Motor neuron (in vitro differentiated cells): ENCODE data around the gene TRIM14. TPM values are rescaled to one million over a fixed set of nuclear protein-coding genes. Genes with fewer than 3 reads are reported as not detected.
"Not testable (repeated sequence)": the region's sequence is repeated elsewhere in the genome, so short reads cannot be mapped to it uniquely, and the experiment has no call there.

ENCODE experiments used
- ATAC-seq, 8 experiments: fragments of 200-7000 bp; cut with Tn5 transposase; replicated peaks in 6 of 8; 2 replicates each; pipeline ENCODE4 v1.8.0; 2021; ENCODE audit warnings: mild to moderate bottlenecking in 8 of 8, moderate library complexity in 8 of 8
- H3K27ac ChIP-seq, 2 donors: fragments of 250-450 bp; sonication (Bioruptor Pico); 2 replicates each; pipeline ENCODE4 v1.9.0; 2021; ENCODE audit warnings: antibody characterized with exemption in 2 of 2, mild to moderate bottlenecking in 2 of 2, moderate library complexity in 1 of 2
- H3K4me1 ChIP-seq, 2 donors: fragments of 250-450 bp; sonication (Bioruptor Pico); replicated peaks in 1 of 2; 2 replicates each; pipeline ENCODE4 v1.6.1; 2021; ENCODE audit warnings: antibody characterized with exemption in 2 of 2, mild to moderate bottlenecking in 2 of 2, moderate library complexity in 1 of 2
- H3K4me3 ChIP-seq, 5 donors: fragments of 250-450 bp; sonication (Bioruptor Pico); 2 replicates each; pipeline ENCODE4 v1.9.0; 2021; ENCODE audit warnings: antibody characterized with exemption in 5 of 5, mild to moderate bottlenecking in 5 of 5, moderate library complexity in 4 of 5
- WGBS, 10 experiments: fragments of 450-650 bp; shearing (Covaris generic); methylation state at CpG; one replicate each; pipeline ENCODE4 v1.0.0; 2022; 5-methylcytosine and 5-hydroxymethylcytosine counted together
- in situ Hi-C, 9 experiments: fragments of 400-800 bp; cut with MboI; loops; one replicate each; pipeline ENCODE4 v1.15.0; 2021; ENCODE audit warnings: low sequenced_read_pairs in 9 of 9, low pct_unique_long_range_greater_than_20kb in 2 of 9; ENCODE audit not compliant: unreplicated experiment in 9 of 9
- total RNA-seq, 8 experiments: library from RNA; unstranded; fragments of 300-600 nt; gene quantifications; 2 replicates each; pipeline versions ENCODE4 v1.2.3 to v1.2.4, GENCODE V29; 2022

The TRIM14 gene
- total RNA-seq, 8 experiments from 2014 or later = 0.38 to 20.3 (median 1.3) TPM

DNA sequence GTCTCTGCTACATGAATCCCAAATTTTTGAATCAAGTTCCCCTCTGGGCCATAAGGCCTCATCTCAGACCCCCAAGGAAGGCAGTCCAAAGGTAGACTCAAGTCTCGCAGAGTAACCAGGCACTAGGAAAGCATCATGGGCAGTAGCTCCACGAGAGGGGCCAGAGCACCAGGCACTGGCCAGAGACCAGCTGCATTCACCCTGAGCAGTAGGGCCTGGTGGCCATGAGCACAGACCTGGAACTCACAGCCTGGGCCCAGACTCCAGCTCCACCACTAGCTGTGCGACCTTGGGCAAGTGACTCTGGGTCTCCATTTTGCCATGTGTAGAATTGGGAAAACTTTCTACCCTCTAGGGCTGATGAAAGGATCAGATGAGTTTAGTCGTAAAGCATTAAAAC, 34.0 kb downstream of the TRIM14 start:
- WGBS, 10 experiments = 83 to 100% (median 100%) methylated on average over 1 to 3 of the region's 4 CpGs; no CpG with 5 or more reads in 5 of the 10 experiments
- in situ Hi-C loops = loop anchor here in 3 of 9 experiments (25.0 kb wide), 2 partner anchors 177 to 702 kb away; partner anchors contain the start of genes TBC1D2 (in 2 of the 3) and ANKS6 (in 1 of the 3)
- no peak overlapping the region for H3K27ac ChIP-seq

DNA sequence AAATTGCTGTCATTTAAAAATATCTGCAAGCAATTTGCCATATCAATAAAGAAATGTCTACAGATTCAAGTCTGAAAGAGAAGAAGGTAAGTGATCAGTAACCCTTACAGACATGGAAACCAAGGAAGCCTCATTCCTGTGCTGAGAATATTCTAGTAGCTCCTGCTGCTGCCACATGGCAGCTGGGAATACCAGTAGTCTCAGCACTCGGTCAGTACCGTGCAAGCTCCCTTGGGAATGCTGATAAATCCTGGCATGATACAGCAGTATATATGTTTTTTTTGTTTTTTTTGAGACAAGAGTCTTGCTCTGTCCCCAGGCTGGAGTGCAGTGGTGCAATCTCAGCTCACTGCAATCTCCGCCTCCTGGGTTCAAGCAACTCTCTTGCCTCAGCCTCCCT, 34.6 kb downstream of the TRIM14 start:
- Histone ChIP-seq H3K27ac (no peak overlapping the region), H3K4me3 (no peak overlapping the region), H3K4me1 (peaks cover 2 to 10% of the 10 kb centered on the region in 2 donors)
- in situ Hi-C loops = loop anchor here in 3 of 9 experiments (25.0 kb wide), 2 partner anchors 178 to 703 kb away; partner anchors contain the start of genes TBC1D2 (in 2 of the 3) and ANKS6 (in 1 of the 3)
- ATAC-seq = no peak
- WGBS, 10 experiments = 75 to 100% (median 95%) methylated on average over 1 to 3 of the region's 3 CpGs; no CpG with 5 or more reads in 4 of the 10 experiments

More for the DNA sequence above, 34.0 kb downstream of the TRIM14 start:
- H3K4me3 ChIP-seq = no peak overlapping the region
- ATAC-seq = no peak
- H3K4me1 ChIP-seq = peaks cover 2 to 10% of the 10 kb centered on the region in 2 donors

DNA sequence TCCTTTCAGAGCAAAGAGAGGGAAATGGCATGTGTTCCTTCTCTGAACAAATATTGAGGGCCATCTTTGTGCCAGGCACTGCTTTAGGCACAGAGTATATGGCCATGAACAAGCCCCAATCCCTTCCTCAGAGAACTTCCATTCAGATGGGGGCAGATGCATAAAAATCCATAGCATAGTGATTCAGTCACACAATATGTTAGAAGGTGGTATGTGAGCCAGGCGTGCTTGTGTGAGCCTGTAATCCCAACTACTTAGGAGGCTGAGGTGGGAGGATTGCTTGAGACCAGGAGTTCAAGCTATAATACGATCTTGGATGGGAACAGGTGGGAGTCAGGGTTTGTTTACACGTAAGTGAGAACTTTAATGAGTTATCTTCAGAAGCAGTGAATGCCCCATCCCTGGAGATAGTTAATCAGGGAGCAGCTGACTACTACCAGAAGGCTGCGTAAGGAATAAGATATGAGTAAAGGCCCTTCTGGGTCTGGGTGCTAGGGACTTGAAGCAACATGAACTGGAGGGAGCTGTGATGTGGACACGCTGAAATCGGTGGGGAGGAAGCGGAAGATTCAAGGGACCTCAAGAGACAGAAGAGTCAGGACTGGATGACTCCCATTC, 35.3 kb downstream of the TRIM14 start:
- in situ Hi-C loops = loop anchor here in 3 of 9 experiments (25.0 kb wide), 2 partner anchors 179 to 704 kb away; partner anchors contain the start of genes TBC1D2 (in 2 of the 3) and ANKS6 (in 1 of the 3)
- no peak overlapping the region for H3K27ac ChIP-seq
- no peak overlapping the region for H3K4me3 ChIP-seq
- WGBS, 10 experiments = 91 to 100% (median 100%) methylated on average over 1 to 5 of the region's 7 CpGs; no CpG with 5 or more reads in 4 of the 10 experiments
- no peak for ATAC-seq
- H3K4me1 ChIP-seq = peaks cover 2 to 10% of the 10 kb centered on the region in 2 donors

DNA sequence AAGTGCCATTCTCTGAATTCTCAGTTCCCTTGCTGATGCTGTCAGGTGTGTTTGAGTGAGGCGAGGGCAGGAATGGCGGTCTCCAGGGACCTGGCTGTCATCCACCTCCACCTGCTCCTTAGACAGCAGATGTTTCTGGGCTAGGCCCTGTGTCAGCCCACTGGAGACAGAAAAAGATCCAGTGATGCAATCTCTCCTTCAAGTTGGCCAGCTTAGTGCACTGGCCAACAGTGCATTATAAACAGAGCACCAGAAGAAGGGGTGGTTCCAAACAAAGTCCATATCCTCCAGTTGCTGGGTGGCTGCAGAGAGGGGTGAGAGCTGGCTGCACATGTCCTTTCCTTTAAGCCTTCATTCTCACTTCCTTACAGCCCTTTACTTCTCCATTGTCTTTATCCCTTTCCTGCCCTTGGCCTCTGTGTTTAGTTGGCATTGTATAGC, 35.9 kb downstream of the TRIM14 start:
- no peak overlapping the region for H3K27ac ChIP-seq
- 100% methylated on average over 2 of the region's 2 CpGs; no CpG with 5 or more reads in 6 of the 10 experiments for WGBS, 10 experiments
- no peak overlapping the region for H3K4me3 ChIP-seq
- in situ Hi-C loops = loop anchor here in 3 of 9 experiments (25.0 kb wide), 2 partner anchors 179 to 704 kb away; partner anchors contain the start of genes TBC1D2 (in 2 of the 3) and ANKS6 (in 1 of the 3)
- peak in 2 of 8 experiments; percentile 11 to 66 for ATAC-seq
- peaks cover 2 to 10% of the 10 kb centered on the region in 2 donors for H3K4me1 ChIP-seq

DNA sequence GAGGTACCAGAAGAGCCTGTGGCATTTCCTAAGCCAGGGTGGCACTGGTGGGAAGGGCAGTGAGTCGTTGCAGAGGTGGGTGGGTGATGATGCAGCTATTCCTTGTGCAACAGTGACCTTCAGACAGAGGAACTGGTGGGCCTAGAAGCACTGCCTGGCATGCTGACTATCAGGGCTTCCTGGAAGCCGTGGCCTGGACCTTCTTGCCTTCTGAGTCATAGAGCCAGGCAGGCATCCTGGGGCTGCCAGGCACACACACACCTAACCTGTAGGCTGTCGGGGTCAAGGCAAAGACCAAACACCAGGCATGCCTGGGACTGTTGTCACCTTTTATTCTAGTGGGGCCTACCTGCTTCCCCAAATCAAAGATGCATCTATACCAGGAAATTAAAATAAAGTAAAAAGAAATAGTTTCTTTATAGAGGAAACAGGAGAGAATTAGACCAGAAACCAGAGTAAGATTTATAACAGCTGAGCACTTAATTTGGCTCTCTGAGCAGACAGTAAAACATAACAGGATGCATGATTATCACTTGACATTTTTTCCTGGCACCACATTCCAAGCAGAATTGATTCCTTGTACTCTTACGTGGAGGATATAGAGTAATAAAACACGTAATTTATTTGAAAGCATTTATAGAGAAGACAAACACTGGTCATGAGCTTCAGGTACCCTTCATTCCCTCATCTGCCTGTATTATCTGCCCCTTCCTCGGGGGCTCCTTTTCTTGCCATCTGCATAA, 37.4 kb downstream of the TRIM14 start:
- Histone ChIP-seq H3K4me1 (peaks cover 2 to 10% of the 10 kb centered on the region in 2 donors), H3K27ac (no peak overlapping the region)
- 90 to 100% (median 100%) methylated on average over 1 to 3 of the region's 6 CpGs; no CpG with 5 or more reads in 1 of the 10 experiments for WGBS, 10 experiments

DNA sequence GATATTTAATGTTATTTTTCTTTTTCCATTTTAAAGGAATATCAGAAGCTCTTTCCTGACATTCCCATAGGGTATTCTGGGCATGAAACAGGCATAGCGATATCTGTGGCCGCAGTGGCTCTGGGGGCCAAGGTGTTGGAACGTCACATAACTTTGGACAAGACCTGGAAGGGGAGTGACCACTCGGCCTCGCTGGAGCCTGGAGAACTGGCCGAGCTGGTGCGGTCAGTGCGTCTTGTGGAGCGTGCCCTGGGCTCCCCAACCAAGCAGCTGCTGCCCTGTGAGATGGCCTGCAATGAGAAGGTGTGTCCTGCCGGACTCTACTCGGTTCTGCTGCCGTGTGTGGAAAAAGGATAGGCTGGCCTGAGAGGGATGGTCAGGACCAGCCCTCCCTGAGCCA, 38.2 kb downstream of the TRIM14 start:
- no peak overlapping the region for H3K27ac ChIP-seq
- in situ Hi-C loops = loop anchor here in 3 of 9 experiments (25.0 kb wide), 2 partner anchors 182 to 707 kb away; partner anchors contain the start of genes TBC1D2 (in 2 of the 3) and ANKS6 (in 1 of the 3)
- H3K4me3 ChIP-seq = no peak overlapping the region
- peaks cover 0 to 7% of the 10 kb centered on the region in 2 donors for H3K4me1 ChIP-seq
- WGBS, 10 experiments = 89 to 100% methylated on average over 2 to 12 of the region's 12 CpGs; no CpG with 5 or more reads in 8 of the 10 experiments
- no peak for ATAC-seq

More for the DNA sequence above, 37.4 kb downstream of the TRIM14 start:
- in situ Hi-C loops = loop anchor here in 3 of 9 experiments (25.0 kb wide), 2 partner anchors 181 to 706 kb away; partner anchors contain the start of genes TBC1D2 (in 2 of the 3) and ANKS6 (in 1 of the 3)
- no peak overlapping the region for H3K4me3 ChIP-seq
- ATAC-seq = no peak

DNA sequence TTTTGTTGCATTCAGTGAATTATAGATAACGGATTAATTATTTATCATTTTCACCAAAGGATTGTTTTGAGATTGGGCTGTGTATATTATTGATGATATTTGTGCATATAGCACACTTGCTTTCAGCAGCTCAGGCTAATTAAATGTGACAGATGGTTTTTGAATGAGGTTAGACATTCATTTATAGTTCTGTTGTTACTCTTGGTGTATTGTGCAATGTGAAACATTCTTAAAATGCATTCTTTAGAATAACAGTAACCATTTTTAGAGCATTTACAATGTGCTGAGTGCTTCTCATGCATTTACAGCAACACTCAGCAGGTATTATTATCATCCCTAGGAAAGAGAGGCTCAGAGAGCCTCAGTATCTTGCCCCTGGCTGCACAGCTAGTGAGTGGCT, 38.7 kb downstream of the TRIM14 start:
- 88 to 100% (median 100%) methylated on average over 1 of the region's 1 CpG; no CpG with 5 or more reads in 6 of the 10 experiments for WGBS, 10 experiments
- Histone ChIP-seq H3K4me1 (peaks cover 0 to 5% of the 10 kb centered on the region in 2 donors), H3K4me3 (no peak overlapping the region), H3K27ac (no peak overlapping the region)
- in situ Hi-C loops = loop anchor here in 3 of 9 experiments (25.0 kb wide), 2 partner anchors 182 to 707 kb away; partner anchors contain the start of genes TBC1D2 (in 2 of the 3) and ANKS6 (in 1 of the 3)
- ATAC-seq = peak in 1 of 8 experiments; percentile 7

DNA sequence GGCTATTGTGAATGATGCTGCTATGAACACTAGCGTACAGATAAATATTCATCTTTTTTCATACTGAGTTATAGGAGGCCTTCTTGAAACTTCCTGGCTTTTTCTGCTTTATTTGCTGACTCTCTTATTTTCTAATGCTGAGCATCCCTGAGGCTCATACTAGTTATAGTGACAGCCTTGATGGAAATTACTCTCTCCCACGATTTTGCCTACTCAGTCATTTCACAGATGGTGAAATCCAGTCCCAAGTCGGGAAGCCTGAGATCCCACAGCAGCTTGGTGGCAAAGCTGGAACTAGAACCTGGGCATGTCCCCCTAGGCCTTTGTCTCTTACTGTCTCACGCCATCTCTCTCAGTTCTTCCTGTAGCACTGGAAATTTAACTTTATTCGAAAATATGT, 40.1 kb downstream of the TRIM14 start:
- H3K27ac ChIP-seq = no peak overlapping the region
- in situ Hi-C loops = loop anchor here in 4 of 9 experiments (10.0 to 25.0 kb wide), 3 partner anchors 183 to 708 kb away; partner anchors contain the start of genes TBC1D2 (in 2 of the 4) and ANKS6 (in 1 of the 4)
- no peak overlapping the region for H3K4me3 ChIP-seq
- H3K4me1 ChIP-seq = peaks cover 2 to 7% of the 10 kb centered on the region in 2 donors
- no peak for ATAC-seq
- 59 to 100% (median 83%) methylated on average over 1 to 5 of the region's 5 CpGs for WGBS, 10 experiments

DNA sequence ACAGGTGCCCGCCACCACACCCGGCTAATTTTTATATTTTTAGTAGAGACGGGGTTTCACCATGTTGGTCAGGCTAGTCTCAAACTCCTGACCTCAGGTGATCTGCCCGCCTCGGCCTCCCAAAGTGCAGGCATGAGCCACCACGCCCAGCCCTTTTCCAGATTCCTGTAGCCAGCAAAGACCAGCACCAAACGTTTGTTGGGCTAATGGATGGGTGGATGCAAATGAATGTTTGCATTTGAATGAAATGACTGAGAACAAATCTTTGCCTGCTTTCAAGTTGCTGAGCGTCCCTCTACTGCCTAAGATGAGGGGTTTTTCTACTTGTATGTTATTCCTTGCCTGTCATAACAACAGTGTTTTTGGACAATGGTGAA, 42.5 kb downstream of the TRIM14 start:
- not testable (repeated sequence) for H3K4me3 ChIP-seq, H3K4me1 ChIP-seq, ATAC-seq, H3K27ac ChIP-seq
- in situ Hi-C loops = loop anchor here in 4 of 9 experiments (10.0 to 25.0 kb wide), 3 partner anchors 186 to 711 kb away; partner anchors contain the start of genes TBC1D2 (in 2 of the 4) and ANKS6 (in 1 of the 4)
- WGBS, 10 experiments = 25 to 95% (median 50%) methylated on average over 1 to 4 of the region's 8 CpGs; no CpG with 5 or more reads in 5 of the 10 experiments

DNA sequence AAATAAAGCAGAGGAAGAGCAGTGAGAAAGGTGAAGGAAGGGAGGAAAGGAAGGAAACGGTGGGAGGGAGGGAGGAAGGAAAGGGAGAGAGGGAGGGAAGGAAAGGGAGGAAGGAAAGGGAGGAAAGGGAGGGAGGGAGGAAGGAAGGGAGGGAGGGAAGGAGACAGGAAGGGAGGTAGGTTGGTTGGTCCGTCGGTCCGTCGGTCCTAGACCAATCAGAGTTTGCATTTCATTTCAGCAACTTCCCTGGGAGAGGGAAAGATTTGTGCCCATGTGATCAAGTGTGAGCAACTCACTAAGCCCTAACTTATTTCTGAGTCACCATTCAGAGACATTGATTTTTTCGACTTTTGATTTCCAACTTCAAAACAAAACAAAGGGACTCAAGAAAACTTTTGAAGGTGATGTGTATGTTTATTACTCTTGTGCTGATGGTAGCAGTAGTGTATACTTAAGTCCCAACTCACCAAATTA, 43.7 kb downstream of the TRIM14 start:
- 9 to 100% (median 78%) methylated on average over 1 to 2 of the region's 6 CpGs; no CpG with 5 or more reads in 1 of the 10 experiments for WGBS, 10 experiments
- peaks cover 2 to 7% of the 10 kb centered on the region in 2 donors for H3K4me1 ChIP-seq
- in situ Hi-C loops = loop anchor here in 4 of 9 experiments (10.0 to 25.0 kb wide), 3 partner anchors 187 to 712 kb away; partner anchors contain the start of genes TBC1D2 (in 2 of the 4) and ANKS6 (in 1 of the 4)
- no peak overlapping the region for H3K27ac ChIP-seq
- peak in 3 of 8 experiments; percentile 19 to 91 (median 80) for ATAC-seq
- H3K4me3 ChIP-seq = no peak overlapping the region

DNA sequence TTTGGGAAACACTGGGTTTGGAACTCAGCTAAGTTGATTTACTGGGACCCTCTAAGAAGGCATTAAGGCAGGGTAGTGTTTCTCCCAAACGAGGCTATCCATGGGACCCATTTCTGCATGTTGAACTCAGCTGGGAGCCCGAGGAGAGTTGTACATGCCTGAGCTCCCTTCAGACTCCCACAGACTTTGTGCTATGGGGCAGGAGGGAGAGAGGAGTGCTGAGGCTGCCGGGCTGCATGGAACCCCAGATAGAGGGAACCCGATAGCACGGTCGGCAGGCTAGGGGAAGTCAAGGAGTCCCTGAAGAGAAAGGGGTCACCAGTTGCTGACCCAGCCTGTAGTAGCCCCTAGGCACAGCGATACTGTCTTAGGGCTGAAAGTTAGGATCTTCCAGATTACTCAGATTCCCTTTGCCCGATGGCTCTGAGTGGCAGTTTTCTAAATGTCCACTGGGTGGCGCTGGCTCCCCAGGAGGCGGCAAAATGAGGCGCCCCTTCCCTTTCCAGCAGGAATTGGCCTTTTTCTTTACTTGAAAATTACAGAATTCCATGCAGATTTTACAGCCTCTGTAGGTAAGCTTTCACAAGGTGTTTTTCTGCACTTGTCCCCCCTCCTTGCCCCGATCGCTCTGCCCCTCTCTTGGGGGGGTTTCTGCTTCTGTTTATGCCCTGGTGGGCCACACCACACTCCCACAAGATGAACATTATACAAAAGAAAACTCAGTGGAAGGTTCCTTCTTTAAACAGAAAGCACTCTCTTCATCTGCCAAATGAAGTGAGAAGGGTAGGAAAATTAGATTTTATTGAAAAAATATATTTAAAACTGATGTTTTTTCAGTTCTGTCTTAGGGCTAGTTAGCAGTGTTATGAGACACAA, 44.7 kb downstream of the TRIM14 start:
- 0 to 27% (median 14%) methylated on average over 1 to 8 of the region's 13 CpGs; no CpG with 5 or more reads in 2 of the 10 experiments for WGBS, 10 experiments
- peak; percentile 42 to 78 (median 56) for ATAC-seq
- H3K4me3 ChIP-seq = no peak overlapping the region
- in situ Hi-C loops = loop anchor here in 2 of 9 experiments (10.0 to 25.0 kb wide), 2 partner anchors 188 to 190 kb away; partner anchors contain the start of gene TBC1D2 (in 1 of the 2)
- H3K27ac ChIP-seq = no peak overlapping the region
- H3K4me1 ChIP-seq = peaks cover 2 to 7% of the 10 kb centered on the region in 2 donors
